Activated CD4-positive, alpha-beta T cell treated with anti-CD3 and anti-CD28 coated beads for 4 hours (primary cell): ENCODE data around the gene MAGEB1.

Experiments
- DNase-seq, 2 donors: peaks; one replicate each; pipeline ENCODE4 v3.0.0-alpha.2; 2020

Gene MAGEB1

GRCh38 chrX:30301208-30301607 lies 54.3 kb downstream of the MAGEB1 start:
- DNase-seq: no peak
